Prostate gland (tissue), 2 donors: ENCODE results near the gene IGSF9.

Experiments used
- POLR2A ChIP-seq: fragments of 450-650 bp; IDR thresholded peaks from one replicate; pipeline ENCODE4 v1.6.1; 2016; ENCODE audit warnings: antibody characterized with exemption, mild to moderate bottlenecking
- TF ChIP-seq, protein P1 (sequence below), 4 experiments: fragments of 200-600 bp in 2 of 4; fragments of 450-650 bp in 2 of 4; sonication (generic) in 2 of 4; IDR thresholded peaks; 1 replicate in 3 of 4; 2 replicates in 1 of 4; pipeline ENCODE4 v1.5.1; 2016 to 2019; ENCODE audit warnings: antibody characterized with exemption in 4 of 4, mild to moderate bottlenecking in 2 of 4, moderate library complexity in 2 of 4

DNA sequence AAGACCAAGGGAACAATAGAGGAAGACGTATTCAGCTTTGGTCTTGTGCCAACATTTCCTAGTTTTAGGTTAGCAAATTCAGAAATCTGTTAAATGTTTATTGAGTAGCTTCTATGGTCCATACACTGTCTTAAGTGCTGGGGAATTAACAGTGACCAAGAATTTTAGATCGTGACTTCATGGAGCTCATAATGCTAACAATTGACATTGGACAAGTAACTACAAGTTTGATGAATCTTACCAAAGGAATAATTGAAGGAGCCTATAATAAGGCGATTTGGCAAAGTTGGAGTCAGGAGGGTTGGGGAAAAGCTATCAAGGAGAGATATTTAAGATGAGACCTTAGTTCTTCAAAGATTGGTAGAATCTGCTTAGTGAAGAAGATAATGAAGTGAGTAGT is 10.0 kb upstream of the IGSF9 start:
- TF ChIP-seq, protein P1, sequence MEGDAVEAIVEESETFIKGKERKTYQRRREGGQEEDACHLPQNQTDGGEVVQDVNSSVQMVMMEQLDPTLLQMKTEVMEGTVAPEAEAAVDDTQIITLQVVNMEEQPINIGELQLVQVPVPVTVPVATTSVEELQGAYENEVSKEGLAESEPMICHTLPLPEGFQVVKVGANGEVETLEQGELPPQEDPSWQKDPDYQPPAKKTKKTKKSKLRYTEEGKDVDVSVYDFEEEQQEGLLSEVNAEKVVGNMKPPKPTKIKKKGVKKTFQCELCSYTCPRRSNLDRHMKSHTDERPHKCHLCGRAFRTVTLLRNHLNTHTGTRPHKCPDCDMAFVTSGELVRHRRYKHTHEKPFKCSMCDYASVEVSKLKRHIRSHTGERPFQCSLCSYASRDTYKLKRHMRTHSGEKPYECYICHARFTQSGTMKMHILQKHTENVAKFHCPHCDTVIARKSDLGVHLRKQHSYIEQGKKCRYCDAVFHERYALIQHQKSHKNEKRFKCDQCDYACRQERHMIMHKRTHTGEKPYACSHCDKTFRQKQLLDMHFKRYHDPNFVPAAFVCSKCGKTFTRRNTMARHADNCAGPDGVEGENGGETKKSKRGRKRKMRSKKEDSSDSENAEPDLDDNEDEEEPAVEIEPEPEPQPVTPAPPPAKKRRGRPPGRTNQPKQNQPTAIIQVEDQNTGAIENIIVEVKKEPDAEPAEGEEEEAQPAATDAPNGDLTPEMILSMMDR (IDR thresholded peaks at IDR 0.05) = no peak
- TF ChIP-seq POLR2A = no peak
